ENCODE measurements around the gene INPP4B.

The INPP4B gene

GRCh38 chr4:142331646-142332045 is 514.5 kb downstream of the INPP4B start:
- no peak overlapping the region for H2BK120ac ChIP-seq (ENCODE audit: low read depth, low read length)
- no peak overlapping the region for H2AK5ac ChIP-seq (ENCODE audit: low read depth, low read length)
- H3K23ac ChIP-seq (ENCODE audit: low read depth, low read length, poor library complexity), result no peak overlapping the region
- H4K91ac ChIP-seq (ENCODE audit: low read depth, low read length, poor library complexity), result no peak overlapping the region
- H2BK15ac ChIP-seq (ENCODE audit: low read length), result no peak overlapping the region
- H3K79me1 ChIP-seq (ENCODE audit: low read depth, low read length), result no peaks in the 10 kb centered on the region
- H3K9me3 ChIP-seq (replicated peaks in 1 of 2; ENCODE audit: control insufficient read depth in 2 of 2, insufficient read depth in 1 of 2, low read depth in 1 of 2, low read length in 2 of 2), result peaks cover 1 to 4% of the 10 kb centered on the region in 2 donors
- H3K4me1 ChIP-seq (ENCODE audit: control insufficient read depth in 2 of 2, insufficient read depth in 1 of 2, low read depth in 1 of 2, low read length in 2 of 2), result no peaks in the 10 kb centered on the region
- no peak overlapping the region for H2BK5ac ChIP-seq (ENCODE audit: low read length)
- H3K4me3 ChIP-seq (ENCODE audit: low read length in 2 of 2), result no peak overlapping the region
- no peak overlapping the region for H3K18ac ChIP-seq (ENCODE audit: low read length)
- H3K4me2 ChIP-seq (ENCODE audit: insufficient read depth, low read length, poor library complexity, severe bottlenecking), result no peak overlapping the region
- H3K4ac ChIP-seq (ENCODE audit: low read length), result no peak overlapping the region
- WGBS, 2 donors (ENCODE audit: extremely low coverage in 2 of 2, insufficient read length in 2 of 2, insufficient replicate concordance in 1 of 2), result no CpG with 5 or more reads among the region's 1 CpG
- no peaks in the 10 kb centered on the region for H3K27me3 ChIP-seq (ENCODE audit: control insufficient read depth in 3 of 3, insufficient read depth in 3 of 3, low read depth in 1 of 3, low read length in 3 of 3)
- H3K27ac ChIP-seq (replicated peaks; ENCODE audit: low read length), result no peak overlapping the region
- H3K36me3 ChIP-seq (replicated peaks in 1 of 2; ENCODE audit: control insufficient read depth in 2 of 2, insufficient read depth in 2 of 2, low read length in 2 of 2), result no peaks in the 10 kb centered on the region
- H2BK12ac ChIP-seq (ENCODE audit: low read length), result no peak overlapping the region
- no peak for DNase-seq (ENCODE audit: low spot score)
- no peak overlapping the region for H2AFZ ChIP-seq (ENCODE audit: low read length)
- H4K8ac ChIP-seq (ENCODE audit: low read depth, low read length), result no peak overlapping the region
- H3K9ac ChIP-seq (ENCODE audit: low read depth, low read length, poor library complexity), result no peak overlapping the region
- no peak overlapping the region for H3K14ac ChIP-seq (ENCODE audit: low read length)

- Histone ChIP-seq H4K8ac (ENCODE audit: low read depth, low read length) (no peak overlapping the region), H2BK12ac (ENCODE audit: low read length) (no peak overlapping the region), H3K14ac (ENCODE audit: low read length) (no peak overlapping the region), H3K18ac (ENCODE audit: low read length) (peak overlapping the region; percentile 42), H3K36me3 (replicated peaks in 1 of 2; ENCODE audit: control insufficient read depth in 2 of 2, insufficient read depth in 2 of 2, low read length in 2 of 2) (no peaks in the 10 kb centered on the region), H3K4ac (ENCODE audit: low read length) (no peak overlapping the region), H3K27ac (replicated peaks; ENCODE audit: low read length) (no peak overlapping the region), H2BK120ac (ENCODE audit: low read depth, low read length) (no peak overlapping the region), H4K91ac (ENCODE audit: low read depth, low read length, poor library complexity) (no peak overlapping the region), H2BK15ac (ENCODE audit: low read length) (no peak overlapping the region), H2BK5ac (ENCODE audit: low read length) (no peak overlapping the region), H3K23ac (ENCODE audit: low read depth, low read length, poor library complexity) (no peak overlapping the region), H3K27me3 (ENCODE audit: control insufficient read depth in 3 of 3, insufficient read depth in 3 of 3, low read depth in 1 of 3, low read length in 3 of 3) (no peaks in the 10 kb centered on the region), H3K4me3 (ENCODE audit: low read length in 2 of 2) (no peak overlapping the region), H3K9me3 (replicated peaks in 1 of 2; ENCODE audit: control insufficient read depth in 2 of 2, insufficient read depth in 1 of 2, low read depth in 1 of 2, low read length in 2 of 2) (peaks cover 0 to 3% of the 10 kb centered on the region in 2 donors), H3K4me2 (ENCODE audit: insufficient read depth, low read length, poor library complexity, severe bottlenecking) (no peak overlapping the region), H2AFZ (ENCODE audit: low read length) (no peak overlapping the region), H3K79me1 (ENCODE audit: low read depth, low read length) (no peaks in the 10 kb centered on the region), H2AK5ac (ENCODE audit: low read depth, low read length) (no peak overlapping the region), H3K4me1 (ENCODE audit: control insufficient read depth in 2 of 2, insufficient read depth in 1 of 2, low read depth in 1 of 2, low read length in 2 of 2) (no peaks in the 10 kb centered on the region), H3K9ac (ENCODE audit: low read depth, low read length, poor library complexity) (no peak overlapping the region)
- WGBS, 2 donors (ENCODE audit: extremely low coverage in 2 of 2, insufficient read length in 2 of 2, insufficient replicate concordance in 1 of 2), result no CpG with 5 or more reads among the region's 4 CpGs
- no peak for DNase-seq (ENCODE audit: low spot score)
Measured at GRCh38 chr4:142331132-142331531, 515.0 kb downstream of the INPP4B start.

GRCh38 chr4:142330311-142330710 is 515.8 kb downstream of the INPP4B start:
- no CpG with 5 or more reads among the region's 5 CpGs for WGBS, 2 donors (ENCODE audit: extremely low coverage in 2 of 2, insufficient read length in 2 of 2, insufficient replicate concordance in 1 of 2)
- Histone ChIP-seq H3K14ac (ENCODE audit: low read length) (no peak overlapping the region), H2BK12ac (ENCODE audit: low read length) (no peak overlapping the region), H4K8ac (ENCODE audit: low read depth, low read length) (no peak overlapping the region), H3K18ac (ENCODE audit: low read length) (no peak overlapping the region), H3K9me3 (replicated peaks in 1 of 2; ENCODE audit: control insufficient read depth in 2 of 2, insufficient read depth in 1 of 2, low read depth in 1 of 2, low read length in 2 of 2) (no peaks in the 10 kb centered on the region), H2BK120ac (ENCODE audit: low read depth, low read length) (no peak overlapping the region), H2BK5ac (ENCODE audit: low read length) (no peak overlapping the region), H3K36me3 (replicated peaks in 1 of 2; ENCODE audit: control insufficient read depth in 2 of 2, insufficient read depth in 2 of 2, low read length in 2 of 2) (no peaks in the 10 kb centered on the region), H3K4me2 (ENCODE audit: insufficient read depth, low read length, poor library complexity, severe bottlenecking) (no peak overlapping the region), H3K4me1 (ENCODE audit: control insufficient read depth in 2 of 2, insufficient read depth in 1 of 2, low read depth in 1 of 2, low read length in 2 of 2) (no peaks in the 10 kb centered on the region), H3K9ac (ENCODE audit: low read depth, low read length, poor library complexity) (no peak overlapping the region), H3K79me1 (ENCODE audit: low read depth, low read length) (no peaks in the 10 kb centered on the region), H3K4ac (ENCODE audit: low read length) (no peak overlapping the region), H3K23ac (ENCODE audit: low read depth, low read length, poor library complexity) (no peak overlapping the region), H3K4me3 (ENCODE audit: low read length in 2 of 2) (no peak overlapping the region), H2BK15ac (ENCODE audit: low read length) (no peak overlapping the region), H3K27me3 (ENCODE audit: control insufficient read depth in 3 of 3, insufficient read depth in 3 of 3, low read depth in 1 of 3, low read length in 3 of 3) (no peaks in the 10 kb centered on the region), H2AK5ac (ENCODE audit: low read depth, low read length) (no peak overlapping the region), H3K27ac (replicated peaks; ENCODE audit: low read length) (no peak overlapping the region), H4K91ac (ENCODE audit: low read depth, low read length, poor library complexity) (no peak overlapping the region), H2AFZ (ENCODE audit: low read length) (no peak overlapping the region)
- DNase-seq (ENCODE audit: low spot score), result no peak

- no peaks in the 10 kb centered on the region for H3K79me1 ChIP-seq (ENCODE audit: low read depth, low read length)
- no peak overlapping the region for H3K23ac ChIP-seq (ENCODE audit: low read depth, low read length, poor library complexity)
- no peak overlapping the region for H3K18ac ChIP-seq (ENCODE audit: low read length)
- H3K4me1 ChIP-seq (ENCODE audit: control insufficient read depth in 2 of 2, insufficient read depth in 1 of 2, low read depth in 1 of 2, low read length in 2 of 2), result no peaks in the 10 kb centered on the region
- H2BK5ac ChIP-seq (ENCODE audit: low read length), result no peak overlapping the region
- DNase-seq (ENCODE audit: low spot score), result no peak
- H2BK120ac ChIP-seq (ENCODE audit: low read depth, low read length), result no peak overlapping the region
- no peak overlapping the region for H2BK15ac ChIP-seq (ENCODE audit: low read length)
- no peak overlapping the region for H3K4ac ChIP-seq (ENCODE audit: low read length)
- H3K9ac ChIP-seq (ENCODE audit: low read depth, low read length, poor library complexity), result no peak overlapping the region
- no CpG with 5 or more reads among the region's 1 CpG for WGBS, 2 donors (ENCODE audit: extremely low coverage in 2 of 2, insufficient read length in 2 of 2, insufficient replicate concordance in 1 of 2)
- H3K14ac ChIP-seq (ENCODE audit: low read length), result no peak overlapping the region
- H3K4me2 ChIP-seq (ENCODE audit: insufficient read depth, low read length, poor library complexity, severe bottlenecking), result no peak overlapping the region
- H3K27me3 ChIP-seq (ENCODE audit: control insufficient read depth in 3 of 3, insufficient read depth in 3 of 3, low read depth in 1 of 3, low read length in 3 of 3), result no peaks in the 10 kb centered on the region
- no peak overlapping the region for H4K8ac ChIP-seq (ENCODE audit: low read depth, low read length)
- H3K36me3 ChIP-seq (replicated peaks in 1 of 2; ENCODE audit: control insufficient read depth in 2 of 2, insufficient read depth in 2 of 2, low read length in 2 of 2), result no peaks in the 10 kb centered on the region
- H2AK5ac ChIP-seq (ENCODE audit: low read depth, low read length), result no peak overlapping the region
- H2BK12ac ChIP-seq (ENCODE audit: low read length), result no peak overlapping the region
- no peak overlapping the region for H2AFZ ChIP-seq (ENCODE audit: low read length)
- no peak overlapping the region for H4K91ac ChIP-seq (ENCODE audit: low read depth, low read length, poor library complexity)
- H3K9me3 ChIP-seq (replicated peaks in 1 of 2; ENCODE audit: control insufficient read depth in 2 of 2, insufficient read depth in 1 of 2, low read depth in 1 of 2, low read length in 2 of 2), result no peaks in the 10 kb centered on the region
- H3K4me3 ChIP-seq (ENCODE audit: low read length in 2 of 2), result no peak overlapping the region
- no peak overlapping the region for H3K27ac ChIP-seq (replicated peaks; ENCODE audit: low read length)
Measured at GRCh38 chr4:142329313-142329712, 516.8 kb downstream of the INPP4B start.
